IgD-negative memory B cell (primary cell): ENCODE data around the gene BRSK2. TPM values are rescaled to one million over a fixed set of nuclear protein-coding genes. Genes with fewer than 3 reads are reported as not detected.
"Not testable (repeated sequence)": the region's sequence is repeated elsewhere in the genome, so short reads cannot be mapped to it uniquely, and the experiment has no call there.

Source experiments
- H3K27ac Mint-ChIP-seq, 3 donors: one replicate each; pipeline ENCODE4 v1.8.0; 2020 to 2022; ENCODE audit warnings: mild to moderate bottlenecking in 3 of 3, mixed read lengths in 3 of 3, moderate library complexity in 1 of 3
- H3K27me3 Mint-ChIP-seq: one replicate; pipeline ENCODE4 v1.8.0; 2021; ENCODE audit warnings: mixed read lengths
- H3K36me3 Mint-ChIP-seq: one replicate; pipeline ENCODE4 v1.8.0; 2020; ENCODE audit warnings: mild to moderate bottlenecking, mixed read lengths
- H3K4me1 Mint-ChIP-seq, 3 donors: one replicate each; pipeline ENCODE4 v1.8.0; 2020 to 2022; ENCODE audit warnings: mixed read lengths in 3 of 3, mild to moderate bottlenecking in 1 of 3
- H3K4me3 Mint-ChIP-seq, 4 donors: one replicate each; pipeline ENCODE4 v1.8.0; 2020 to 2022; ENCODE audit warnings: mild to moderate bottlenecking in 4 of 4, mixed read lengths in 4 of 4, moderate library complexity in 3 of 4
- H3K9me3 Mint-ChIP-seq, 3 donors: one replicate each; pipeline ENCODE4 v1.8.0; 2020 to 2021; ENCODE audit warnings: mixed read lengths in 3 of 3, mild to moderate bottlenecking in 1 of 3
- polyA plus RNA-seq: library from polyadenylated mRNA; unstranded; fragments of 300-500 nt; fragmentation: Illumina TruSeq; gene quantifications from one replicate; pipeline ENCODE4 v1.2.3, GENCODE V29; 2021

Gene BRSK2
- polyA plus RNA-seq, 1 donor from 2014 or later = not detected

GRCh38 chr11:1414650-1415049 is 24.9 kb downstream of the BRSK2 start:
- no peaks in the 10 kb centered on the region for H3K27me3 Mint-ChIP-seq
- no peak overlapping the region for H3K4me3 Mint-ChIP-seq
- peaks cover 0 to 4% (median 0%) of the 10 kb centered on the region in 3 donors for H3K9me3 Mint-ChIP-seq
- H3K27ac Mint-ChIP-seq = no peak overlapping the region
- no peaks in the 10 kb centered on the region for H3K4me1 Mint-ChIP-seq
- no peaks in the 10 kb centered on the region for H3K36me3 Mint-ChIP-seq

- no peak overlapping the region for H3K27ac Mint-ChIP-seq
- H3K4me3 Mint-ChIP-seq = no peak overlapping the region
- no peaks in the 10 kb centered on the region for H3K27me3 Mint-ChIP-seq
- no peaks in the 10 kb centered on the region for H3K36me3 Mint-ChIP-seq
- H3K4me1 Mint-ChIP-seq = no peaks in the 10 kb centered on the region
- H3K9me3 Mint-ChIP-seq = peaks cover 0 to 4% (median 0%) of the 10 kb centered on the region in 3 donors
Observed at GRCh38 chr11:1415631-1416030, 25.9 kb downstream of the BRSK2 start.

- not testable (repeated sequence) for H3K9me3 Mint-ChIP-seq, H3K27ac Mint-ChIP-seq, H3K27me3 Mint-ChIP-seq, H3K36me3 Mint-ChIP-seq, H3K4me3 Mint-ChIP-seq, H3K4me1 Mint-ChIP-seq
Observed at GRCh38 chr11:1418192-1418795, 28.6 kb downstream of the BRSK2 start.

- Mint-ChIP-seq H3K36me3 (no peaks in the 10 kb centered on the region), H3K27me3 (no peaks in the 10 kb centered on the region), H3K27ac (no peak overlapping the region), H3K4me3 (no peak overlapping the region), H3K4me1 (no peaks in the 10 kb centered on the region), H3K9me3 (peaks cover 0 to 4% (median 0%) of the 10 kb centered on the region in 3 donors)
Observed at GRCh38 chr11:1419811-1420210, 30.1 kb downstream of the BRSK2 start.

GRCh38 chr11:1421291-1421690 is 31.6 kb downstream of the BRSK2 start:
- Mint-ChIP-seq H3K9me3 (peaks cover 0 to 4% (median 0%) of the 10 kb centered on the region in 3 donors), H3K4me3 (no peak overlapping the region), H3K27me3 (no peaks in the 10 kb centered on the region), H3K4me1 (no peaks in the 10 kb centered on the region), H3K36me3 (no peaks in the 10 kb centered on the region), H3K27ac (no peak overlapping the region)

GRCh38 chr11:1422481-1422880 is 32.7 kb downstream of the BRSK2 start:
- no peak overlapping the region for H3K4me3 Mint-ChIP-seq
- no peaks in the 10 kb centered on the region for H3K27me3 Mint-ChIP-seq
- peaks cover 0 to 2% (median 0%) of the 10 kb centered on the region in 3 donors for H3K9me3 Mint-ChIP-seq
- no peak overlapping the region for H3K27ac Mint-ChIP-seq
- no peaks in the 10 kb centered on the region for H3K4me1 Mint-ChIP-seq
- H3K36me3 Mint-ChIP-seq = no peaks in the 10 kb centered on the region

GRCh38 chr11:1422981-1423380 is 33.2 kb downstream of the BRSK2 start:
- Mint-ChIP-seq H3K36me3 (no peaks in the 10 kb centered on the region), H3K4me3 (peak overlapping the region in 1 of 4 donors; percentile 78), H3K27me3 (no peaks in the 10 kb centered on the region)

GRCh38 chr11:1423406-1423805 is 33.7 kb downstream of the BRSK2 start:
- not testable (repeated sequence) for H3K4me1 Mint-ChIP-seq, H3K36me3 Mint-ChIP-seq, H3K27ac Mint-ChIP-seq, H3K27me3 Mint-ChIP-seq, H3K9me3 Mint-ChIP-seq
- H3K4me3 Mint-ChIP-seq = peak overlapping the region in 1 of 4 donors; percentile 78

More at GRCh38 chr11:1422981-1423380, 33.2 kb downstream of the BRSK2 start:
- H3K27ac Mint-ChIP-seq = no peak overlapping the region
- peaks cover 0 to 2% (median 0%) of the 10 kb centered on the region in 3 donors for H3K9me3 Mint-ChIP-seq
- H3K4me1 Mint-ChIP-seq = no peaks in the 10 kb centered on the region

GRCh38 chr11:1425006-1425405 is 35.3 kb downstream of the BRSK2 start:
- Mint-ChIP-seq H3K27ac (no peak overlapping the region), H3K4me3 (no peak overlapping the region), H3K9me3 (no peaks in the 10 kb centered on the region), H3K4me1 (no peaks in the 10 kb centered on the region), H3K27me3 (no peaks in the 10 kb centered on the region), H3K36me3 (no peaks in the 10 kb centered on the region)

GRCh38 chr11:1425439-1425838 is 35.7 kb downstream of the BRSK2 start:
- no peaks in the 10 kb centered on the region for H3K36me3 Mint-ChIP-seq
- H3K4me3 Mint-ChIP-seq = no peak overlapping the region
- no peak overlapping the region for H3K27ac Mint-ChIP-seq
- H3K4me1 Mint-ChIP-seq = no peaks in the 10 kb centered on the region
- H3K27me3 Mint-ChIP-seq = no peaks in the 10 kb centered on the region
- no peaks in the 10 kb centered on the region for H3K9me3 Mint-ChIP-seq

- Mint-ChIP-seq H3K36me3 (no peaks in the 10 kb centered on the region), H3K27ac (no peak overlapping the region), H3K27me3 (peaks cover 1% of the 10 kb centered on the region), H3K4me1 (no peaks in the 10 kb centered on the region), H3K4me3 (no peak overlapping the region), H3K9me3 (no peaks in the 10 kb centered on the region)
Observed at GRCh38 chr11:1428762-1429316, 39.1 kb downstream of the BRSK2 start.

GRCh38 chr11:1433568-1433967 is 43.8 kb downstream of the BRSK2 start:
- Mint-ChIP-seq H3K4me1 (no peaks in the 10 kb centered on the region), H3K27me3 (peaks cover 3% of the 10 kb centered on the region), H3K9me3 (no peaks in the 10 kb centered on the region), H3K4me3 (no peak overlapping the region), H3K27ac (no peak overlapping the region), H3K36me3 (no peaks in the 10 kb centered on the region)

- Mint-ChIP-seq H3K36me3 (no peaks in the 10 kb centered on the region), H3K9me3 (no peaks in the 10 kb centered on the region), H3K27me3 (peaks cover 3% of the 10 kb centered on the region), H3K4me1 (no peaks in the 10 kb centered on the region), H3K27ac (no peak overlapping the region), H3K4me3 (peak overlapping the region in 1 of 4 donors; percentile 21)
Observed at GRCh38 chr11:1433977-1434640, 44.4 kb downstream of the BRSK2 start.

GRCh38 chr11:1435479-1435819 is 45.7 kb downstream of the BRSK2 start:
- H3K4me1 Mint-ChIP-seq, H3K36me3 Mint-ChIP-seq, H3K9me3 Mint-ChIP-seq, H3K4me3 Mint-ChIP-seq, H3K27ac Mint-ChIP-seq, H3K27me3 Mint-ChIP-seq: not testable (repeated sequence)

GRCh38 chr11:1435820-1436467 is 46.2 kb downstream of the BRSK2 start:
- no peaks in the 10 kb centered on the region for H3K9me3 Mint-ChIP-seq
- no peaks in the 10 kb centered on the region for H3K4me1 Mint-ChIP-seq
- H3K27me3 Mint-ChIP-seq = peaks cover 3% of the 10 kb centered on the region
- no peak overlapping the region for H3K27ac Mint-ChIP-seq
- H3K36me3 Mint-ChIP-seq = no peaks in the 10 kb centered on the region
- H3K4me3 Mint-ChIP-seq = no peak overlapping the region
